CD4-positive, alpha-beta T cell (primary cell): ENCODE data around the gene PHIP. TPM values are rescaled to one million over a fixed set of nuclear protein-coding genes. Genes with fewer than 3 reads are reported as not detected.
"Not testable (repeated sequence)": the region's sequence is repeated elsewhere in the genome, so short reads cannot be mapped to it uniquely, and the experiment has no call there.

Experiments used
- ATAC-seq: fragments of 200-7000 bp; cut with Tn5 transposase; one replicate; pipeline ENCODE4 v1.10.0; 2022; ENCODE audit warnings: mild to moderate bottlenecking; ENCODE audit not compliant: poor library complexity
- CTCF ChIA-PET: fragments of 350-600 bp; sonication (Branson Sonifier 250); formaldehyde crosslinking; loops from one replicate; lab custom pipeline; 2021; ENCODE audit warnings: antibody characterized with exemption, inconsistent platforms; lab: Charles Lee
- POLR2A ChIA-PET: fragments of 350-600 bp; sonication (Branson Sonifier 250); formaldehyde crosslinking; loops from one replicate; lab custom pipeline; 2021; ENCODE audit warnings: antibody characterized with exemption, inconsistent platforms; lab: Charles Lee
- DNase-seq, 14 experiments: peaks; one replicate each; pipeline ENCODE4 v3.0.0-alpha.2; 2013 to 2020; ENCODE audit warnings: mixed read lengths in 2 of 14
- H3K27ac ChIP-seq, 2 donors: one replicate each; pipeline versions ENCODE4 v1.5.1 to v1.7.0; 2013; ENCODE audit warnings: low read length in 2 of 2, low read depth in 1 of 2, mild to moderate bottlenecking in 1 of 2
- H3K27me3 ChIP-seq, 2 experiments: 1 replicate in 1 of 2; 2 replicates in 1 of 2; pipeline versions ENCODE4 v1.6.1 to v1.7.0; 2013; ENCODE audit warnings: low read length in 2 of 2, control low read depth in 1 of 2, mild to moderate bottlenecking in 1 of 2, moderate library complexity in 1 of 2; ENCODE audit not compliant: insufficient read depth in 2 of 2, control insufficient read depth in 1 of 2
- H3K36me3 ChIP-seq: one replicate; pipeline ENCODE4 v1.6.1; 2013; ENCODE audit warnings: low read length, control low read depth; ENCODE audit not compliant: insufficient read depth
- H3K4me1 ChIP-seq: one replicate; pipeline ENCODE4 v1.6.1; 2013; ENCODE audit warnings: low read length, control low read depth; ENCODE audit not compliant: insufficient read depth
- H3K4me3 ChIP-seq: one replicate; pipeline ENCODE4 v1.5.1; 2013; ENCODE audit warnings: mild to moderate bottlenecking, low read length, moderate library complexity
- H3K9me3 ChIP-seq, 2 experiments: 1 replicate in 1 of 2; 2 replicates in 1 of 2; pipeline versions ENCODE4 v1.6.1 to v1.7.0; 2013; ENCODE audit warnings: low read length in 2 of 2, mild to moderate bottlenecking in 2 of 2, control low read depth in 1 of 2, moderate library complexity in 1 of 2; ENCODE audit not compliant: control insufficient read depth in 1 of 2, insufficient read depth in 1 of 2
- H3K27ac Mint-ChIP-seq: one replicate; pipeline ENCODE4 v1.8.0; 2020; ENCODE audit warnings: mixed read lengths
- H3K27me3 Mint-ChIP-seq: one replicate; pipeline ENCODE4 v1.8.0; 2021; ENCODE audit warnings: mixed read lengths
- H3K36me3 Mint-ChIP-seq: one replicate; pipeline ENCODE4 v1.8.0; 2021; ENCODE audit warnings: low read depth, mixed read lengths
- H3K4me1 Mint-ChIP-seq: one replicate; pipeline ENCODE4 v1.8.0; 2021; ENCODE audit warnings: low read depth, mixed read lengths
- H3K4me3 Mint-ChIP-seq: one replicate; pipeline ENCODE4 v1.8.0; 2020; ENCODE audit warnings: mild to moderate bottlenecking, mixed read lengths
- H3K9me3 Mint-ChIP-seq: one replicate; pipeline ENCODE4 v1.8.0; 2020; ENCODE audit warnings: mixed read lengths
- CTCF ChIP-seq: fragments of 200-600 bp; IDR thresholded peaks from one replicate; pipeline ENCODE4 v1.8.0; 2022; ENCODE audit warnings: antibody characterized with exemption, mild to moderate bottlenecking
- intact Hi-C, 2 experiments: fragments of 100-400 bp; cut with DNase I in 1 of 2; cut with micrococcal nuclease in 1 of 2; formaldehyde crosslinking; loops; one replicate each; pipeline versions ENCODE4 v1.15.1 to v1.9.0; 2023 to 2025; cut with DNase I, micrococcal nuclease
- total RNA-seq, 174 experiments: library from RNA in 2 of 174; stranded (reverse) in 2 of 174; gene quantifications; one replicate each; pipeline ENCODE4 v1.2.3 and lab custom pipeline; 2021 to 2026

Gene PHIP
- total RNA-seq, 2 experiments from 2014 or later = 35.7 to 36.9 TPM

- DNase-seq (no peak), ATAC-seq (no peak)
- Histone ChIP-seq H3K4me1 (no peaks in the 10 kb centered on the region), H3K36me3 (peaks cover 10% of the 10 kb centered on the region), H3K27me3 (no peaks in the 10 kb centered on the region), H3K4me3 (no peak overlapping the region), H3K9me3 (peaks cover 0 to 7% of the 10 kb centered on the region in 2 experiments), H3K27ac (no peak overlapping the region)
- Mint-ChIP-seq H3K4me3 (no peak overlapping the region), H3K27me3 (no peaks in the 10 kb centered on the region), H3K36me3 (peaks cover 45% of the 10 kb centered on the region), H3K4me1 (no peaks in the 10 kb centered on the region), H3K27ac (no peak overlapping the region), H3K9me3 (peaks cover 3% of the 10 kb centered on the region)
- TF ChIP-seq CTCF = no peak
- CTCF ChIA-PET = no interaction called here
- POLR2A ChIA-PET = no interaction called here
- intact Hi-C loops = no loop called here
Measured at GRCh38 chr6:78935553-78935952, 142.5 kb downstream of the PHIP start.

- ATAC-seq (no peak), DNase-seq (no peak)
- H3K27me3 ChIP-seq = no peaks in the 10 kb centered on the region
- no peak overlapping the region for H3K27ac ChIP-seq
- no peaks in the 10 kb centered on the region for H3K4me1 ChIP-seq
- peaks cover 19% of the 10 kb centered on the region for H3K9me3 Mint-ChIP-seq
- intact Hi-C loops = no loop called here
- no peaks in the 10 kb centered on the region for H3K27me3 Mint-ChIP-seq
- peaks cover 9 to 11% of the 10 kb centered on the region in 2 experiments for H3K9me3 ChIP-seq
- CTCF ChIA-PET = no interaction called here
- H3K4me1 Mint-ChIP-seq = no peaks in the 10 kb centered on the region
- no peak for TF ChIP-seq CTCF
- H3K4me3 ChIP-seq = no peak overlapping the region
- H3K4me3 Mint-ChIP-seq = no peak overlapping the region
- no peaks in the 10 kb centered on the region for H3K36me3 ChIP-seq
- POLR2A ChIA-PET = no interaction called here
- no peak overlapping the region for H3K27ac Mint-ChIP-seq
- peaks cover 13% of the 10 kb centered on the region for H3K36me3 Mint-ChIP-seq
Measured at GRCh38 chr6:78925317-78925716, 152.7 kb downstream of the PHIP start.

GRCh38 chr6:78921168-78921567 is 156.9 kb downstream of the PHIP start:
- peaks cover 19% of the 10 kb centered on the region for H3K9me3 Mint-ChIP-seq
- H3K36me3 ChIP-seq, H3K27me3 ChIP-seq: not testable (repeated sequence)

GRCh38 chr6:78917788-78918187 is 160.3 kb downstream of the PHIP start:
- Histone ChIP-seq H3K4me3 (no peak overlapping the region), H3K36me3 (no peaks in the 10 kb centered on the region), H3K9me3 (peaks cover 16 to 43% of the 10 kb centered on the region in 2 experiments), H3K27me3 (no peaks in the 10 kb centered on the region), H3K4me1 (no peaks in the 10 kb centered on the region), H3K27ac (no peak overlapping the region)
- no peak for DNase-seq
- intact Hi-C loops = no loop called here
- ATAC-seq = no peak
- H3K27me3 Mint-ChIP-seq = peaks cover 13% of the 10 kb centered on the region
- ChIA-PET POLR2A (no interaction called here), CTCF (no interaction called here)
- no peak for TF ChIP-seq CTCF
- H3K4me1 Mint-ChIP-seq = no peaks in the 10 kb centered on the region
- H3K4me3 Mint-ChIP-seq = no peak overlapping the region
- peaks cover 11% of the 10 kb centered on the region for H3K36me3 Mint-ChIP-seq
- no peak overlapping the region for H3K27ac Mint-ChIP-seq
- H3K9me3 Mint-ChIP-seq = peaks cover 15% of the 10 kb centered on the region

More at GRCh38 chr6:78921168-78921567, 156.9 kb downstream of the PHIP start:
- H3K4me1 Mint-ChIP-seq, ATAC-seq, CTCF ChIA-PET, H3K4me1 ChIP-seq, H3K4me3 ChIP-seq, POLR2A ChIA-PET, intact Hi-C loops, DNase-seq, H3K27ac ChIP-seq, H3K4me3 Mint-ChIP-seq, H3K27me3 Mint-ChIP-seq, H3K27ac Mint-ChIP-seq: not testable (repeated sequence)
- H3K9me3 ChIP-seq = peaks cover 13 to 39% of the 10 kb centered on the region in 2 experiments
- peaks cover 17% of the 10 kb centered on the region for H3K36me3 Mint-ChIP-seq
